IPS-NIHi11 (cell line): ENCODE results near the gene ECSCR.
"Not testable (repeated sequence)": the region's sequence is repeated elsewhere in the genome, so short reads cannot be mapped to it uniquely, and the experiment has no call there.

ENCODE experiments used
- DNase-seq: peaks from one replicate; pipeline ENCODE4 v3.0.0; 2012; ENCODE audit warnings: mixed read lengths, low spot score

ECSCR gene

DNA sequence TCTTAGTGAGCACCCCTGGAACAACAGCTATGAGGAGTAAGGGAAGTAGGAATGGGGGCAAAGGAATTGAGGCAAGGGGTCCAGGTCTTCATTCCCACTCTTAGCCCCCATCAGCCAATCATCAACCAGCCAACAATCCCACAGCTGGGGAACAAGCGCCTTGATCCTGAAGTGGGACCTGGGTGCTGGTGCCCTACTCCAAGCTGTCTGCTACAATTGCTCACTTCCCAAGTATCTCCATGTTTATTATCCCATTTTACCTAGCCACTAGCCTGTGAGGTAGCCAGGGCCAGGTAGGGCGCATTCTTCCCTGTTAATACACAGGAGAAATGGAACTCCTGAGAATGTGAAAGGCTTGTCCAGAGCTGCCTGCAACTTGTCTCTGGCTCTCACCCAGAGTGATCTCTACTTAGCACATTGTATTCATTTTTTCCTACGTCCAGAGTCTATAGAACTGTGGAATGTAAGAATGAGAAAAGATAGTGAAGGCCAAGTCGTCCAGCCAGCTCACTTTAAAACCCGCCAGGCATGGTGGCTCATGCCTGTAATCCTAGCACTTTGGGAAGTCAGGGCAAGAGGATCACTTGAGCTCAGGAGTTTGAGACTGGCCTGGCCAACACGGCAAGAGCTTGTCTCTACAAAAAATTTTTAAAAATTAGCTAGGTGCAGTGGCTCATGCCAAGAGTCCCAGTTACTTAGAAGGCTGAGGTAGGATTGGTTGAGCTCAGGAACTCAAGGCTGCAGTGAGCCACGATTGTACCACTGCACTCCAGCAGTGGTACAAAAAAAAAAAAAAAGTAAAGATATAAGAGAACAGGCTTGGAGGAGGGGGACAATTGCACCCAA, 17.0 kb downstream of the ECSCR start:
- DNase-seq: no peak

DNA sequence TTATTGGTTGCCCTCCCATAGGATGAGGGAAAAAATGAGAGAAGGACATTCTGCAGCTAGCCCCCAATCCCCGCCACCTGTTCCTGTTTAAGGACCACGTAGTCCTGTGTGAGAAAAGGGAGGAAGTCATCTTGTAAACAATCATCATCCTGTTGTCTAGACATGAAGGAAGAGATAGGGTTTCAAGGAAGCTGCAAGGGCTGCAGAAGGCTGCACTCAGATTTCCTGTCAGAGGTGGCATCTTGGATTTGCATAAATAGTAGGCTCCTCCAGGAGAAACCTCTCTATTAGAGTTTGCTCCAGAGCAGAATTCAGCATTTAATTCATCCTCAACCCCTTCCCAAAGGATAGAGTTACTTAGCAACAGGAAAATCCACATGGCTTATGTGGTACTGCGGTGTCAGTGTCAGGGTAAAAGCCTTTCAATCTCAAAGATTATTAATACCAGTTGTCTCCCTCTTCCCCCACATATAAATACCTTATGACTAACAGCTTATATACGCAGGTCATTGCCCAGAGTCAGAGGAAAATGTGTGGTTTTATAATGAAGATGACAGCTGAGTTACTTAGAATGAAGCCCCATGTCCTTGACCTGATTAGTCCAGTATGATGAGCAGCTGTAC, 18.6 kb downstream of the ECSCR start:
- no peak for DNase-seq

DNA sequence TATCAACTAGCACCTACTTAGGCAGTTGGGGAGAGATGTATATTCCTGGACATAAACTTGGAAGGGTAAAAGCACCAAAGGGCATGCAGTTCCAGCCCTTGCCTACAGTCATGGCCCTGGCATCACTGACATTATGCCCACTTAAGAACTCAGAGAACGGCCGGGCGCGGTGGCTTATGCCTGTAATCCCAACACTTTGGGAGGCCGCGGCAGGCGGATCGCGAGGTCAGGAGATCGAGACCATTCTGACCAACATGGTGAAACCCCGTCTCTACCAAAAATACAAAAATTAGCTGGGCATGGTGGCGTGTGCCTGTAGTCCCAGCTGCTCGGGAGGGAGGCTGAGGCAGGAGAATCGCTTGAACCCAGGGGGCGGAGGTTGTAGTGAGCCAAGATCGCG, 22.1 kb downstream of the ECSCR start:
- not testable (repeated sequence) for DNase-seq

DNA sequence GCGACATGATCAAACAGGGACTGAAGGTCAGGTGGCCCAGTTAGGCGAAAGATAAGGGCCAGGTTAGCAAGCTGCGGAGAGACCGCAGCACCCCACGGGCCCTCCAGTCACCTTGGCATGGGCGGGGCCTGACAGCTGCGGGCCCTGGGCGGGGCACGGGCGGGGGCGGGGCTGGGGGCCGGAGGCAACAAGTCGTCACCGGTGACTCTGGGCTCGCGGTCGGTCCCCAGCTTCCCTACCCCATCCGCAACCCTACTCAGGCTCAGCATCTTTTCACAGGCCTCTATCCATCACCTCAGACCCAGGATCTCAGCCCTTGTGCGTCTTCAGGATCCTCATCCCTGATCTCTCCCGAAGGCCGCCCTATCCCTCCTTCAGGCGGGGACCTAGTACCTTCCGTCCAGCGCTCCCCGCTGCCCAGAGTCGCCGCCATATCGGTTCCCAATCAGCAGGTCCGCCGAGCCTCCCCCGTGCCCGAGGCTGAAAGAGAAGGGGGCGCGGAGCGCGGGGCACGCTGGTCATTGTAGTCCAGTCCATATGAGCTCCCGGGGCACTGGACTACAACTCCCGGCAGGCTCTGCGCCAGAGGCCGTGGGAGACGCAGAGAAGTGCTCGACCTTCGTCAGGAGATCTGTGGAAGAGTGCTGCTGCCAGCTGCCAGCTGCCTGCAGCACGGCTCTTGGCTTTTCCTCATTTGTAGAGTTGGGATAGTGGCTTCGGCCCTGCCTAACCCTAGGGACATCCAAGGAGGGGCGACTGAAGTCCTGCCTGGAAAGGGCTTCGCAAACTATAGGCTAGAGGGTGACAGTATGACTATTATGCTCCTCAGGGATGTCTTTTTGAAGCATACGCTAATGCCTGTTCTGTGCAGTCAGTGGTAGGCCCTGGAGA, 23.3 kb downstream of the ECSCR start, which contains the start of gene DNAJC18:
Gene DNAJC18, minus strand, starts transcription at position 513 of the 891 bp plus-strand sequence. Its CDS starts 80 bp downstream, at position 433.
- DNase-seq: peak; percentile 100

- no peak for DNase-seq
Measured at GRCh38 chr5:139438707-139439012, 23.9 kb downstream of the ECSCR start.

DNA sequence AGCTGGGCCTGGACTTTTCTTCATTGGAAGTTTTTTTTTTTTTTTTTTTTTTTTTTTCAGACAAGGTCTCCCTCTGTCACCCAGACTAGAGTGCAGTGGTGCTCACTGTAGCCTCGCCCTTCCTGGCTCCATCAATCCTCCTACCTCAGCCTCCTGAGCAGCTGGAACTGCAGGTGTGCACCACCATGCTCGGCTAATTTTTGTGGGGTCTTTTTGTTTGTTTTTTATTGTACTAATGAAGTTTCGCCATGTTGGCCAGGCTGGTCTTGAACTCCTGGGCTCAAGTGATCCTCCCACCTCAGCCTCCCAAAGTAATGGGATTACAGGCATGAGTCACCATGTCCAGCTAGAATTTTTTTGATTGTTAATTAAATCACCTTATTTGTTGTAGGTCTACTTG, 26.9 kb downstream of the ECSCR start:
- DNase-seq: no peak

DNA sequence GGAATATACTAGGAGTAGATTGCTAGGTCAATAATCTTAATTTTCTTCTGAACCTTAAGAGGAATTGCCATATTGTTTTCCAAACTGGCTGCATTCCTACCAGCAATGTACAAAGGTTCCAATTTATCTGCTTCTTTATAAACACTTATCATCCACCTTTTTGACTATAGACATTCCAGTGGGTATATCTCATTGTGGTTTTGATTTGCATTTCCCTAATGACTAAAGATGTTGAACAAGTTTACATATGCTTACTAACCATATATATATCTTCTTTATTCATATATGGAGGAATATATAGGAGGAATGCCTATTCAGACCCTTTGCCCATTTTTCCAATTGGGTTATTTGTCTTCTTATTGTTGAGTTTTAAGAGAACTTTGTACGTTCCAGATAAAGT, 30.8 kb downstream of the ECSCR start:
- DNase-seq: no peak

- no peak for DNase-seq
Measured at GRCh38 chr5:139430015-139430414, 32.5 kb downstream of the ECSCR start.

DNA sequence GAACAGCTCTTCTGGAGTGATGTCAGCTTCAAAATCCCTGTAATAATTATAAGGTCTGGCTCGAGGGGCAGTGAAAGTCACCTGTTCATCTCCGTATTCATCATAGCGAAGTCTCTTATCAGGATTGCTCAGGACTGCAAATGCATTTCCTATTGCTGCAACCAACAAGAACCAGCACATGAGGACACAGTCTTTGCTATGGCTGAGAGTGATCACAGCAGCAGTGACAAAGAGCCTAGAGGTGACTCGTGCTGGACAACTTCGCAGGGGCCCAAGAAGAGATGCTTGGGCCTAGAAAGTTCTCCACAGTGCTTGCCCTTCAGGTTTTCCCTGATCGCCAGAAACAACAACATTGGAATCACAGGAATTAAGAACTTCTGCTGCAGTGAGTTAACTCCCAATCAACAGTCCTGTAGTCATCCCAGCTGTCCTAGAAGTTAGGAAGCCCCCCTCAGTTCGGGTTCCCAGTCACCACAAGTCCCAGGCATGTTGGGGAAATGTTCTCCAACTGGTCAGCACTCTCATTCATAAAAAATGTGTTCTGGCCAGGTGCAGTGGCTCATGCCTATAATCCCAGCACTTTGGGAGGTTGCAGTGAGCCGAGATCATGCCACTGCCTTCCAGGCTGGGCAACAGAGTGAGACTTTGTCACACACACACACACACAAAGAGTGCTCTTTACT, 36.2 kb downstream of the ECSCR start:
- no peak for DNase-seq

DNA sequence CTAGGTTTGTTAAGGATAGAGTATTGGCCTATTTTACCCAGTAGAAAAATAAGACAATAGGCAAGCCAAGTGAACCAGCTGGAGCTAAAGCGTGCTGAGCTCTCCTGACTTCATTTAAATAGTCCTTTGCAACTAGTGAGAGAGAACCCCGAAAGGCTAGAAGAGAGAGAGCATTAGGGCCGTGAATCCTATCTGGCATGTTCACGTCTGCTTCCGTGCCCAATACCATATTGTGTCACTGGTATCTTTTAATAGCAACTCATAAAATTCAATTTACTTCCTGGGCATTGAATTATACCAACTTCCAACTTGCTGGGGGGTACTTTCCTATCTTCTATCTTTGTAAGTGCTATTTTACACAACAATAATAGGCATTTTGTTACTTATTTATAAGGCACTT, 37.0 kb downstream of the ECSCR start:
- no peak for DNase-seq

DNA sequence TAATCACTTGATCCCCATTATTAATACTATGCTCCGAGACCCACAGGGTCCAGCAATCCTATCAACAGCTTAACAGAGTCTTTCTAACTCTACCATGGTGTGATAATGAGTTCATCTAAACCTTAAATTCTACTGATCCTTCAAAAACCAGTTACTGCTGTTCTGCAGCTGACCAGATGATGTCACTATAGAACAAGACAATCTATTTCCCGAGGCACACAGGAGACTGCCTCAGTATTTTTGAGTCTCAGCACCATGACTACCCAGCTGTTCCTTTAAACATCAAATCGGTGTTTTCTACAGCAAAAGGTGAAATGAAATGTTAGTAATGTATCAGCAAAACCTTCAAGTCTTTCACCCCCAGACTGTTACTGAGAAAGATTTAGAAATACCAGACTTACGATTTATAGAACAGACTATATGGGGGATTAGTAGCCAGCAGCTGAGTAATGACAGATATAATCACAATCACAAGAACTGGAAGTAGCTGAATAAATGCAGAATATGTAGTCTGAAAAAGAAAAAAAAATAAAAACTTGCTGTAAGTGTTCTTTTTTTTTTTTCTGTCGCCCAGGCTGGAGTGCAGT, 40.1 kb downstream of the ECSCR start:
- DNase-seq: peak; percentile 79

GRCh38 chr5:139419226-139420192, 43.0 kb downstream of the ECSCR start:
- no peak for DNase-seq

DNA sequence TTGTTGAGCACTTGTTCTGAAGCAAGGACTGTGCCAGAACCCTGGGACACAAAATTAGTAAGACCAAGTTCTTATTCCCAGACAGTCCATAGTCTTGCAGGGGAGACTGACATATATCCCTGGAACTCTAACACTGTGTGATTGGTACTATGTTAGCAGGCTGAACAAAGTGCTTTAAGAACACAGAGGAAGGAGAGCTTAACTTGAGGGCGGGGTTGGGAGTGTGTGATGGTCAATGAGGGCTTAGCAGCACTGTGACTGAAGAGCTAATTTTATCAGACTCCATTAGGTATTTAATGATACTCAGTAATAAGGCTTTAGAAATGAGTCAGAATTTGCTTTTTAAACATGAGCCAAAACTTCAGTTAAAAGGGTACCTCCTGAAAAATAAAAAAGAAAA, 43.8 kb downstream of the ECSCR start:
- no peak for DNase-seq

GRCh38 chr5:139417214-139417613, 45.3 kb downstream of the ECSCR start:
- no peak for DNase-seq

- no peak for DNase-seq
Measured at GRCh38 chr5:139416651-139417050, 45.9 kb downstream of the ECSCR start.

- DNase-seq: no peak
Measured at GRCh38 chr5:139415869-139416268, 46.7 kb downstream of the ECSCR start.

DNA sequence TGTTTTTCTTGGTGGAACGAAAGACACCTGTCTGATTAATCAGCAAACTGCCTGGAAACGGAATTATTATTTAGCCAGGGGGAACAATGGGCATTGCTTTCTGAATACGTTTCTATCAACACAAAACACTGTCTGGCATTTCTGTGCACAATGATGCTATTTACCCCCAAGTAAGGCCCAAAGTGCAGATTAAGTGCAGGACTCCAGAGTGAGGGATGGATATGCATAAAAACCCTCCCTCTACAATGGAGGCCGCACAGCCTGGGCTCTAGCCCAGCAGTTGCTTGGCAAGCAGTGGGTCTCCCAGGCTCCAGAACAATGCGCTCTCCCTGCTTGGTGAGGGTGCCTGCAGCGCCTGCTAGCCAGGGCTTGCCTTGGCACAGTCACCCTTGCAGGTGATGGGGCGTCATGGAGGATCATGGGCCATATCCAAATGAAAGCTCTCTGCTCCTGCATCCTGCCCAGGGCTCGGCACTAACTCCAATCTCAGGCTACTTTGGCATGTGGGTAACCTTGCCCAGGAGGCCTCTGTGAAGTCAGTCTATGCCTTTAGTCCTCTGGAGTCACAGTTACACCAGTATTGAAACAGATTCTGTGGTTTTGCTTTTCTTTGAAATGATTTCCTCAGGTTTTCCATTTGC, 47.2 kb downstream of the ECSCR start:
- DNase-seq: no peak

- DNase-seq: no peak
Measured at GRCh38 chr5:139414581-139415130, 47.9 kb downstream of the ECSCR start.

DNA sequence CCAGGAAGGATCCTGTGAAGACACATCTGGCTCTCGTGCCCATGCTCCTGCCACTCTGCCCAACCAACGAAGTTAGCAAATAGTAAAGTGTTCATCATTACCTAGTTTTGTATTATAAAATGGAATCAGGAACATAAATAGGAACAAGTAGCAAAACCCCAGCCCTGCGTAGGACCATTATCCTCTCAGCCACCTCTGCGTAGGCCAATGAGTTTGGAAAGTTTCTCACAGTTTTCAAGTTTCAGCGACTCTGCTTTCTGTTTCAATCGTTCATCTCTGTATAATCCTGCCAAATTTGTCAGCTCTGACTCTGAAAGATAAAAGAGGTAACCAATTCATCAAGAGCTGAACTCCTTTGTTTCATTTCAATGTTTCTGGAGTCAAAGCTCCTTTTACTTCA, 48.6 kb downstream of the ECSCR start:
- DNase-seq: no peak

DNA sequence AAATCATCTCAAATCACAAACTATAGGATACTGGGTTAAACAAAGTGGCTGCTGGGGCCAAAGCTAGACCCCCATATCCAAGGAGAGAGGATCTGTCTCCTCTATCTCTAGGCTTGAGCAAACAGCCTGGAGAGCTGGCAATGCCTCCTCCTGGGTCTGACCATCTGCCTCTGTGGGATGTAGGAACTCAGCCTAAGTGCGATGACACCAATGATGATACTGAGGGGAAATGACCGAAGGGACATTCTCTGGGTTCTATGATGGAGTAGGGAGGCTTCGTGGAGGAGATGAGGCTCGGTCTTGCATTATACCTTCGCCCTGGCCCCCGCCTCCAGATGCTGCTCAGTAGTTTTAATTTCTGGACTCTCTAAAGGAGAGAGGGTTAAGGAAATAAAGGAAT, 49.4 kb downstream of the ECSCR start:
- no peak for DNase-seq
